CD4-positive, alpha-beta T cell treated with Interleukin-4 for 1 hour (primary cell): ENCODE data around the gene OR2C1.

Experiments used
- DNase-seq, 2 donors: peaks; one replicate each; pipeline ENCODE4 v3.0.0-alpha.2; 2020 to 2022

The OR2C1 gene

DNA sequence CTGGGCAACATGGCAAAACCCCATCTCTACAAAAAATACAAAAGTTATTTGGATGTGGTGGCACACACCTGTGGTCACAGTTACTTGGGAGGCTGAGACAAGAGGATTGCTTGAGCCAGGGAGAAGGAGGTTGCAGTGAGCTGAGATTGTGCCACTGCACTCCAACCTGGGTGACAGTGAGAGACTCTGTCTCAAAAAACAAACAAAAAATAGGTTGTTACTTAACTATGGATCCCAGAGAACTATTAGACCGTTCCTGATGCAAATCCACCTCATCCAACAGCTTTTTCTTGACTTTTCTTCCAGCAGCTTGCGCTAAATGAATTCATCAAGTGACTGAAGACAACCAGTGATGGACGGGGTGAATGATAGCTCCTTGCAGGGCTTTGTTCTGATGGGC lies at the start of gene OR2C1:
OR2C1 (plus strand) TSS at position 301 of the 400 bp plus-strand sequence; CDS start at position 353, 52 bp downstream.
- no peak for DNase-seq

- no peak for DNase-seq
Measured at GRCh38 chr16:3306078-3306477, 49.6 kb upstream of the OR2C1 start.

DNA sequence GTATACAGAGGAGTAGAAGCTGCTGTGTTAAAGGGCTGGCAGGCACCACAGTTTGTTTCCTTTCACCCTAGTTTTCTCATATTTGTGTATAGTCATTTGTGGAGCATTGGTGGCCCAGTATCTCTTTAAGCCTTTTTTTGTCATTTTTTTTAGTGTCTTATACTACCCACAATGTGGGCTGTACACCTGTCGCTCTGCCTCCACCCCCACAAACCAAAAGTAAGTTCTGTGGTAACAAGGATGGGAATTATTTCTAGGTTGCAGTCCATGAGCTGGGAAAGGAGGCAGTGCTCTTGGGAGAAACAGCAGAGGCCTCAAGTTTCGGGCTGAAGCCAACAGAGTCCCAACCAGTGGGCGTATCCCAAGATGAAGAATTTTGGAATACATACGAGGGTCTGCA lies 44.2 kb upstream of the OR2C1 start:
- DNase-seq, result no peak

DNA sequence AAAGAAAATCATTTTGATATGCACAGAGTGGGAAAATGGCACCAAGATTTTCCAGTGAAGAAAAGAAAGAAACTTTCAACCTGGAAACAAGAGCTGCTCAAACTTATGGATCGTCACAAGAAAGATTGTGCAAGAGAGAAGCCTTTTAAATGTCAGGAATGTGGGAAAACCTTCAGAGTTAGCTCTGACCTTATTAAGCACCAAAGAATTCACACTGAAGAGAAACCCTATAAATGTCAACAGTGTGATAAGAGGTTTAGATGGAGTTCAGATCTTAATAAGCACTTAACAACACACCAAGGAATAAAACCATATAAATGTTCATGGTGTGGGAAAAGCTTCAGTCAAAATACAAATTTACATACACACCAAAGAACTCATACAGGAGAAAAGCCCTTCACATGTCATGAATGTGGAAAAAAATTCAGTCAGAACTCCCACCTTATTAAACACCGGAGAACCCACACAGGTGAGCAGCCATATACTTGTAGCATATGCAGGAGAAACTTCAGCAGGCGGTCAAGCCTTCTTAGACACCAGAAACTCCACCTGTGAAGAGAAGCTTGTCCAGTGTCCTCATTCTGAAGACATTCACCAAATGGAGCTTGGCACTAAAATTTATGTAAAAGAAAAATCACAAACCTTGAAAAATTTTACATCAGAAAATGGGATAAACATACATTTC lies 38.2 kb upstream of the OR2C1 start:
- DNase-seq, result no peak

DNA sequence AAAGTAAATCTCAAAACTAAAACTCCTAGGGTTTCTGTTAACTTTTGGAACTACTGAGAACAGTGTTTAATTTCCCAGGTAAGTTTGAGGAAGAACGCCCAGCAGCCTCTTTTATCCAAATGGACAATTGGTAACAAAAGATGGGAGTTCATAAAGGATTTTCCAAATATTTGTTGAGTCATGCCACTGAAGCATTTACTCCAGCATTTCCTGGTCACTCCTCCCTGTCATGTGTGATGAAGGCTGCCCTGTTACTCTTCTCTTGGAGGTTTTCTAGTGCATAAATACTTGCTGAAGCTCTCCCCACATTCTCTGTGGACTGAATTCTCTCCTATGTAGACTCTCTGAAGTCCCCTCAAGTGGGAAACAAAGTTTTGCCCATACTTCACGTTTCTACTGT lies 33.9 kb upstream of the OR2C1 start:
- DNase-seq, result no peak

- DNase-seq, result no peak
Measured at GRCh38 chr16:3327514-3327913, 28.2 kb upstream of the OR2C1 start.

- no peak for DNase-seq
Measured at GRCh38 chr16:3328104-3328503, 27.6 kb upstream of the OR2C1 start.

GRCh38 chr16:3328643-3329042 lies 27.0 kb upstream of the OR2C1 start:
- DNase-seq, result no peak

- DNase-seq, result no peak
Measured at GRCh38 chr16:3346041-3346440, 9.6 kb upstream of the OR2C1 start.

DNA sequence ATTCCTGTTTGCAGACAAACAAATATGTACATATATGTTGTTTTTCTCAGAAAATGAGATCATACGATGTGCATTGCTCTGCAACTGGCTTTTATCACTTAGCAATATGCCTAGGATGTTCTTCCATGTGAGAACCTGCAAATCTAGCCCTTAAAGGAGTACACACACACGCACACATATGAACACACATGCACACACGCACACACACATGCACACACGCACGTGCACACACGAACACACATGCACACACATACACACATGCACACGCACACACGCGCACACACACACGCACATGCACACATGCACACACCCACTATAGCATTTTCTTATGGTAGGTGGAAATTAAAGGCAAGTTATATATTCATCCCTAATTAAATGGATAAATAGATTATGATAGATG lies 8.1 kb upstream of the OR2C1 start:
- no peak for DNase-seq

DNA sequence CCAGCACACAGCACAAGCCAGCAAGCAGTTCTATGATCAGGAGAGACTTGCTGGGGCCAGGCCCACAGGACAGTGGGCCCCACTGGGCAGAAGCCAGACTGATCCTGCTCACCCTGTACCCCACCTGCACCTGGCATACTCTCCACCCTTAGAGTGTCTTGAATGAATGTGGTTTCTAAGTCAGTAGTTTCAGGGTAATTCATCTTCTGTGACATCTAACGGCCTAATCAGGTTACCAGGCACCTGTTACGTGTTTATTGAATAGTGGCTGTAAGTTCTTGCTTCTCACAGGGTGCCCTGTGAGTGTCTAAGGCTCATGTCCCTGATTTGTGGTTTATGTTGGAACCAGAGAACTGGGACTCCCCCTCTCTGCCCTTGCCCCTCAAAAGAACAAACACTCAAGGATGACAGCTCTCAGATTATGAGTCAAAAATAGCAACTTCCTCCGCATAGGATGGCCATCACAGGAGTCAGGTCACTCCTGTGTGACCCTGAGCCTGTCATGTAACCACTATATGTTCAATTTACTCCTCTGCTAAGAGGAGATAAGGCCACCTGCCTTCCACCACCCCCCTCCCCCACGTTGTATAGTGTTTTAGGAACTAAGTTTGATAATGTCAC lies 7.0 kb upstream of the OR2C1 start:
- DNase-seq, result no peak

- no peak for DNase-seq
Measured at GRCh38 chr16:3349175-3349574, 6.5 kb upstream of the OR2C1 start.

GRCh38 chr16:3356118-3356517 lies 429 bp downstream of the OR2C1 start:
- DNase-seq, result no peak

- DNase-seq, result no peak
Measured at GRCh38 chr16:3358871-3359270, 3.2 kb downstream of the OR2C1 start.

DNA sequence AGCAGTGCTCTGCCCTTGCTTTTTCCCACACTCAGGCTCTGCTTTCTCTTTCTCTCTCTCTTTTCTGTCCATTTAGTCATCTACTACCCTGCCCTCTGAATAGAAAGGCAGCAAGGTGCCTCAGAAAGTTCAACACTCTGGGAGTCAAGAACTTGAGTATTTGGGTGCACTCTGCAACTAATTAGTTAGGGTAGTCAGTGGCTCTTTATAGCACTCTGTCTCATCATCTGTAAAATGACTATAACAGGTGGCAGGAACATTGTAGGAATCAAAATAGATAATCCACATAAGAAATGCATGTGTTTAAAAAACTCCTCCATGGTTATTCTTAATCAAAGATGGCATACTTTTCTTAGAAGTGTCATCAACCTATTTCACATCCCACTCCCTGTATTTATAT lies 7.2 kb downstream of the OR2C1 start:
- no peak for DNase-seq

DNA sequence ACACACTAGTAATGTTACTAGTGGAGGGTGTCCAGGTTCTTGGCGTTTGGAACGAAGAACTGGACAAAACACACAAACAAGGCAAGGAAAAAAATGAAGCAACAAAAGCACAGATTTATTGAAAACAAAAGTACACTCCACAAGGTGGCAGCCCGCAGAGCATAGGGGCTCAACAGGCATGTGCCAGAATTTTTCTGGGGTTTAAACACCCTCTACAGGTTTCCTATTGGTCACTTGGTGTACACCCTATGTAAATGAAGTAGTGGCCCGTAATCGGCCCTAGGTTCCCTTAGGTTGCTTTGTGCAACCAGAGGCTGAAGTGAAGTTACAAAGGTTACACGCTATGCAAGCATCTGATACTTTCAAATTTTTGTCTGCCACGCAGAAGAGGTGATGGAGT lies 8.1 kb downstream of the OR2C1 start:
- DNase-seq, result no peak

DNA sequence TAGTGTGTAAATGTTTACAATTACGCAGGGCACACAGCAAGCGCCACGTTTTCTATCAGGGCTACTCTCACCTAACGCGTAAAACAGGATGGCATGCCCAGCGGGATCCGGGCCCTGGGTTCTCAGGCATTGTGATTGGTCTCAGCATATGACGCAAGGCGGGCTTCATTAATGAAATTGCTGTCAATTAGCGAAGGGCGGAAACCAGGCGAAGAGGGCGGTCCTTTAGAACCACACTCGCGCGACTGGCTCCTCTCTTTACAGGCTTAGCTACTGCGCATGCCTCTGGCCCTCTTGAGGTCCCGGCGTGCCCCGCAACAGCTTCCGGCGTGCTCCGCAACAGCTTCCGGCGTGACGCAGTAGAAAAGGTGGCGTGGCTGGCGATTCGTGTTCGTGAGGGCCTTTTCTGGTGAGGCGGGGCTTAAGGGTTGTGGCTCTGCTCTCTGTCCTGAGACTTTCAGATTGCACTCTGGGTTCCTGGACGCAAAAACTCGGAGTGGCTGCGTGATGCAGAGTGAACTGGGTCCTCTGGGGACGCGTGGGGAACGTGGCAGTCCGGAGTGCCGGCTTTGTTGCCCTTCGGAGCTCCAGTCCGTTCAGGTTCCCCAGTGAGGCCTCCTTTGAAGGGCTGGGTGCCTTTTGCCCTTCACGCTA lies 9.2 kb downstream of the OR2C1 start:
- DNase-seq, result peak; percentile 91 to 92

DNA sequence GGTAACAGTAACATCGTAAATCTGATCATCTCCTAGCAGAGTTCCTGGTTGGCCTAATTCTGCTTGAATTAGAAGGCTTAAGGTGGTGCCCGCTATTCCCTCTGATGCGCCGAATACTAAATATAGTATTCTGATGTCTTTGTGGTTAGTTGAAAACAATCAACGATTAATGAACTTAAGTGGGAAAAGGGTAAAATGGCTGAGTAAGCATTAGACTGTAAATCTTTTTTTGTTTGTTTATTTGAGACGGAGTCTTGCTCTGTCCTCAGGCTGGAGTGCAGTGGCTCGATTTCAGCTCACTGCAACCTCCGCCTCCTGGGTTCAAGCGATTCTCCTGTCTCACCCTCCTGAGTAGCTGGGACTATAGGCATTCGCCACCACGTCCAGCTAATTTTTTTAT lies 13.4 kb downstream of the OR2C1 start:
- no peak for DNase-seq

DNA sequence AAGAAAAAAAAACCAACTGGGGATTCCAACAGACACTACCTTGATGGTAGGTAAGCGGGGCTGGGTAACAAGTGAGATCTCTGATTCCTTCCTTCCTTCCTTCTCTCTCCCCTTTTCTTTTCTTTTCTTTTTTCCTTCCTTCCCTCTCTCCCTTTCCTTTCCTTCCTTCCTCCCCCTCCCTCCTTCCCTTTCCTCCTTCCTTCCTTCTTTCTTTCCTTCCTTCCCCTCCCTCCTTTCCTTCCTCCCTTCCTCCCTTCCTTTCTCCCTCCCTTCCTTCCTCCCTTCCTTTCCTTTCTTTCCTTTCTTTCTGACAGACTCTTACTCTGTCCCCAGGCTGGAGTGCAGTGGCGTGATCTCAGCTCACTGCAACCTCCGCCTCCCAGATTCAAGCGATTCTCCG lies 20.0 kb downstream of the OR2C1 start:
- DNase-seq, result no peak

- DNase-seq, result no peak
Measured at GRCh38 chr16:3377917-3378316, 22.2 kb downstream of the OR2C1 start.

DNA sequence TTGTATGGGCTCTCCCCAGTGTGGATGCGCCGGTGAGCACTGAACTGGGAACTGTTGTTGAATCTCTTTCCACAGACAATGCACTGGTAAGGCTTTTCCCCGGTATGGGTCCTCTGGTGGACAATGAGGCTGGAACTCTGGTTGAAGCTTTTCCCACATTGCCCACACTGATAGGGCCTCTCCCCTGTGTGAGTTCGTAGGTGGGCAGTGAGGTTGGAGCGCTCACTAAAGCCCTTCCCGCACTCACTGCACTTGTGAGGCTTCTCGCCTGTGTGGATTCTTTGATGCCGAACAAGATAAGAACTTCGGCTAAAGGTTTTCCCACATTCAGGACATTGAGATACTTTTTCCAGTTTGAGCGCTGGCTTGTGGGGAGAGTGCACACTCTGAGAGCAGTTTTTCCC lies 27.4 kb downstream of the OR2C1 start:
- no peak for DNase-seq

DNA sequence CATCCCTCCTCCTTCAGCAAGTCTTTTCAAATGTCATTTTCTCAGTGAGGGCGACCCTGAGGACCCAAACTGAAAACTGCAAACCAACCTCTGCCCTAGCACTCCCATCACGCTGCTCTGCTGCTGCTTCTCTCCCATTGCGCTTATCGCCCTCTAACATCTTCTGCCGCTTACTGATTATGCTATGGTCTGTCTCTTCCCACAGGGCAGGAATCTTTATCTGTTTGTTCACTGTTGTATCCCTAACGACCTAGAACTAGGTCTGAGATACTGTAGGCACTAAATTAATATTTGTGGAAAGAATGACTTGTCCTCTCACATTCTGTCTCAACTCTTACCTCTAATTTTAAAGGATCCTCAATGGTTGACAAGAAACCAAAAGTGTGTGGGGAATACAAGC lies 32.6 kb downstream of the OR2C1 start:
- DNase-seq, result no peak

GRCh38 chr16:3389663-3390338 lies 34.1 kb downstream of the OR2C1 start:
- no peak for DNase-seq

GRCh38 chr16:3400446-3400778 lies 44.7 kb downstream of the OR2C1 start:
- DNase-seq, result no peak
